TTC549 (cell line): ENCODE measurements around the gene SKIC8.

ENCODE experiments used
- FAIRE-seq: peaks from 2 replicates; lab custom pipeline; 2012; peaks lifted over from hg19 to GRCh38; lab: Jason Lieb, UNC

SKIC8 gene

GRCh38 chr15:78299101-78299930, at the start of gene SKIC8:
Gene SKIC8 (minus strand): TSS chr15:78299609. CDS start chr15:78295686, 3,923 bp downstream.
- FAIRE-seq: peak; percentile 56

- FAIRE-seq: no peak
These were observed 48.5 kb upstream of the SKIC8 start for GRCh38 chr15:78347586-78348543.

- no peak for FAIRE-seq
These were observed 46.2 kb upstream of the SKIC8 start for GRCh38 chr15:78345396-78346125.

GRCh38 chr15:78343276-78344060, 44.1 kb upstream of the SKIC8 start:
- no peak for FAIRE-seq

- FAIRE-seq: no peak
These were observed 42.6 kb upstream of the SKIC8 start for GRCh38 chr15:78342021-78342420.

GRCh38 chr15:78341057-78341987, 41.9 kb upstream of the SKIC8 start:
- FAIRE-seq: no peak

GRCh38 chr15:78340231-78341056, 41.0 kb upstream of the SKIC8 start, which contains the start of gene CRABP1:
Gene CRABP1 (plus strand): TSS chr15:78340353. CDS start chr15:78340429, 76 bp downstream.
- FAIRE-seq: no peak

- FAIRE-seq: no peak
These were observed 40.1 kb upstream of the SKIC8 start for GRCh38 chr15:78339559-78339958.

- FAIRE-seq: no peak
These were observed 39.4 kb upstream of the SKIC8 start for GRCh38 chr15:78338781-78339180.

- FAIRE-seq: no peak
These were observed 36.6 kb upstream of the SKIC8 start for GRCh38 chr15:78335985-78336384.

- FAIRE-seq: no peak
These were observed 35.4 kb upstream of the SKIC8 start for GRCh38 chr15:78334845-78335244.

GRCh38 chr15:78329625-78330024, 30.2 kb upstream of the SKIC8 start:
- no peak for FAIRE-seq

- no peak for FAIRE-seq
These were observed 28.1 kb upstream of the SKIC8 start for GRCh38 chr15:78327466-78327865.

GRCh38 chr15:78325092-78325843, 25.9 kb upstream of the SKIC8 start:
- no peak for FAIRE-seq

- no peak for FAIRE-seq
These were observed 24.7 kb upstream of the SKIC8 start for GRCh38 chr15:78324144-78324543.

GRCh38 chr15:78323693-78324092, 24.3 kb upstream of the SKIC8 start:
- FAIRE-seq: no peak

GRCh38 chr15:78322724-78323521, 23.5 kb upstream of the SKIC8 start:
- no peak for FAIRE-seq

GRCh38 chr15:78322243-78322642, 22.8 kb upstream of the SKIC8 start:
- no peak for FAIRE-seq
